ENCODE results near the gene TMEM60. TPM values are rescaled to one million over a fixed set of nuclear protein-coding genes. Genes with fewer than 3 reads are reported as not detected.

TMEM60 gene
- total and polyA plus RNA-seq, 2 donors (not counting 3 experiments of a cell fraction or from before 2014, with no cell fraction given) = 15.8 to 19.5 TPM

- Histone ChIP-seq H3K79me2 (ENCODE audit: control insufficient read depth, insufficient read depth, low read length) (peaks cover 44% of the 10 kb centered on the region), H3K9me1 (replicated peaks; ENCODE audit: control insufficient read depth, extremely low read depth, insufficient read depth, low read length) (no peaks in the 10 kb centered on the region), H3K4me3 (replicated peaks in 1 of 3; ENCODE audit: insufficient read depth in 1 of 3, low read depth in 1 of 3, low read length in 3 of 3) (no peak overlapping the region), H2AFZ (ENCODE audit: low read depth, low read length) (no peak overlapping the region), H3K27me3 (ENCODE audit: control insufficient read depth in 2 of 2, insufficient read depth in 2 of 2, low read length in 2 of 2) (no peaks in the 10 kb centered on the region), H3K27ac (ENCODE audit: insufficient read depth, low read depth, low read length) (peak overlapping the region; percentile 55), H3K4me1 (ENCODE audit: control insufficient read depth, extremely low read depth, insufficient read depth, low read length) (peaks cover 9% of the 10 kb centered on the region), H3K9ac (replicated peaks; ENCODE audit: extremely low read depth, insufficient read depth, low read length) (no peak overlapping the region), H4K20me1 (replicated peaks; ENCODE audit: control insufficient read depth, extremely low read depth, insufficient read depth, low read length) (no peaks in the 10 kb centered on the region), H3K36me3 (ENCODE audit: control insufficient read depth in 2 of 2, extremely low read depth in 1 of 2, insufficient read depth in 2 of 2, low read length in 2 of 2) (no peaks in the 10 kb centered on the region), H3K4me2 (ENCODE audit: insufficient read depth, low read length) (peak overlapping the region; percentile 62), H3K9me3 (replicated peaks; ENCODE audit: control insufficient read depth, insufficient read depth, low read length) (no peaks in the 10 kb centered on the region)
- ChIA-PET CTCF (interaction anchor here (0.9 to 1.4 kb wide), 8 partner anchors 9 to 160 kb away, joined by 3 to 6 read pairs (median 3); partner anchors contain the start of genes PHTF2 and TMEM60), POLR2A (interaction anchor here (0.5 to 1.9 kb wide), 2 partner anchors 13 to 50 kb away, joined by 4 read pairs; partner anchors contain the start of genes PHTF2 and TMEM60)
- intact Hi-C loops (cut with micrococcal nuclease) = loop anchor here (1.0 kb wide), 1 partner anchor 23 kb away; no protein-coding TSS in a partner anchor
- FAIRE-seq (no peak), DNase-seq (ENCODE audit: low read depth, low spot score) (peak; percentile 43)
- TF ChIP-seq EZH2 (IDR thresholded peaks at IDR 0.05; ENCODE audit: borderline replicate concordance, low read depth, low read length, severe bottlenecking) (no peak), JUN (IDR thresholded peaks at IDR 0.05; ENCODE audit: borderline replicate concordance, insufficient read depth, insufficient read length, low read depth) (peak; percentile 1)
- TSS peak; percentile 12 for BruUV-seq (replicated peaks)
- dilution Hi-C loops (cut with MboI; ENCODE audit: extremely low pct_ligation_motif_present, low sequenced_read_pairs) = no loop called here
Observed at GRCh38 chr7:77811516-77812289, 13.5 kb upstream of the TMEM60 start.

- Histone ChIP-seq H3K9me1 (replicated peaks; ENCODE audit: control insufficient read depth, extremely low read depth, insufficient read depth, low read length) (no peaks in the 10 kb centered on the region), H3K9me3 (replicated peaks; ENCODE audit: control insufficient read depth, insufficient read depth, low read length) (no peaks in the 10 kb centered on the region), H4K20me1 (replicated peaks; ENCODE audit: control insufficient read depth, extremely low read depth, insufficient read depth, low read length) (no peaks in the 10 kb centered on the region), H3K4me1 (ENCODE audit: control insufficient read depth, extremely low read depth, insufficient read depth, low read length) (peaks cover 9% of the 10 kb centered on the region), H3K4me2 (ENCODE audit: insufficient read depth, low read length) (no peak overlapping the region), H3K27me3 (ENCODE audit: control insufficient read depth in 2 of 2, insufficient read depth in 2 of 2, low read length in 2 of 2) (no peaks in the 10 kb centered on the region), H3K36me3 (ENCODE audit: control insufficient read depth in 2 of 2, extremely low read depth in 1 of 2, insufficient read depth in 2 of 2, low read length in 2 of 2) (no peaks in the 10 kb centered on the region), H3K9ac (replicated peaks; ENCODE audit: extremely low read depth, insufficient read depth, low read length) (no peak overlapping the region), H3K79me2 (ENCODE audit: control insufficient read depth, insufficient read depth, low read length) (peaks cover 58% of the 10 kb centered on the region), H3K27ac (ENCODE audit: insufficient read depth, low read depth, low read length) (no peak overlapping the region), H3K4me3 (replicated peaks in 1 of 3; ENCODE audit: insufficient read depth in 1 of 3, low read depth in 1 of 3, low read length in 3 of 3) (no peak overlapping the region), H2AFZ (ENCODE audit: low read depth, low read length) (no peak overlapping the region)
- TF ChIP-seq POLR2AphosphoS5 (IDR thresholded peaks at IDR 0.05; ENCODE audit: insufficient read depth, low read depth, low read length) = no peak
- TF ChIP-seq JUN (IDR thresholded peaks at IDR 0.05; ENCODE audit: borderline replicate concordance, insufficient read depth, insufficient read length, low read depth) = no peak
- TF ChIP-seq CTCF (IDR thresholded peaks at IDR 0.05; ENCODE audit: extremely low read depth in 1 of 2, insufficient read depth in 1 of 2, low read depth in 1 of 2, low read length in 2 of 2) = no peak
- no peak for TF ChIP-seq EZH2 (IDR thresholded peaks at IDR 0.05; ENCODE audit: borderline replicate concordance, low read depth, low read length, severe bottlenecking)
- TF ChIP-seq FOS (IDR thresholded peaks at IDR 0.05; ENCODE audit: borderline replicate concordance, insufficient read depth, low read length) = no peak
- TF ChIP-seq MYC (IDR thresholded peaks at IDR 0.05; ENCODE audit: low read depth, low read length) = no peak
- no peak for TF ChIP-seq MAX (IDR thresholded peaks at IDR 0.05; ENCODE audit: insufficient read depth, insufficient read length)
- TF ChIP-seq POLR2A (IDR thresholded peaks at IDR 0.05; ENCODE audit: low read depth, low read length) = no peak
- TF ChIP-seq GATA2 (IDR thresholded peaks at IDR 0.05; ENCODE audit: insufficient read depth, insufficient read length, low read depth, low read length) = no peak
- no TSS peak for BruUV-seq (replicated peaks)
- no peak for FAIRE-seq
- POLR2A ChIA-PET = no interaction called here
- DNase-seq (ENCODE audit: low read depth, low spot score) = no peak
- dilution Hi-C loops (cut with MboI; ENCODE audit: extremely low pct_ligation_motif_present, low sequenced_read_pairs) (no loop called here), intact Hi-C loops (cut with micrococcal nuclease) (no loop called here)
- CTCF ChIA-PET = no interaction called here
Observed at GRCh38 chr7:77808517-77808916, 10.3 kb upstream of the TMEM60 start.
